Upper lobe of left lung (tissue), 6 donors: Measurements from ENCODE around the gene WDR41. TPM values are rescaled to one million over a fixed set of nuclear protein-coding genes. Genes with fewer than 3 reads are reported as not detected.

Experiments
- ATAC-seq, 2 donors: fragments of 200-7000 bp; cut with Tn5 transposase; one replicate each; pipeline ENCODE4 v1.9.1; 2022; ENCODE audit warnings: mild to moderate bottlenecking in 2 of 2, moderate library complexity in 2 of 2; ENCODE audit not compliant: low FRiP score in 2 of 2
- DNase-seq, 2 donors: peaks; one replicate each; pipeline ENCODE4 v3.0.0-alpha.2; 2019 to 2020
- H3K27ac ChIP-seq, 4 donors: fragments of 200-600 bp; sonication (generic); one replicate each; pipeline ENCODE4 v1.5.1; 2016 to 2019
- H3K27me3 ChIP-seq, 4 donors: fragments of 200-600 bp; sonication (generic); one replicate each; pipeline ENCODE4 v1.5.1; 2017 to 2019
- H3K36me3 ChIP-seq, 4 donors: fragments of 200-600 bp; sonication (generic); one replicate each; pipeline ENCODE4 v1.5.1; 2016 to 2019
- H3K4me1 ChIP-seq, 4 donors: fragments of 200-600 bp; sonication (generic); one replicate each; pipeline ENCODE4 v1.5.1; 2018 to 2019
- H3K4me3 ChIP-seq, 4 donors: fragments of 200-600 bp; sonication (generic); one replicate each; pipeline ENCODE4 v1.5.1; 2017 to 2019; ENCODE audit warnings: mild to moderate bottlenecking in 2 of 4, moderate library complexity in 1 of 4
- H3K9me3 ChIP-seq, 4 donors: fragments of 200-600 bp; sonication (generic); one replicate each; pipeline ENCODE4 v1.5.1; 2018 to 2019
- EP300 ChIP-seq, 4 donors: sonication (generic); formaldehyde crosslinking; IDR thresholded peaks; one replicate each; pipeline ENCODE4 v1.5.1; 2017; ENCODE audit warnings: antibody characterized with exemption in 4 of 4, control low read depth in 2 of 4
- POLR2A ChIP-seq, 4 donors: fragments of 450-650 bp; IDR thresholded peaks; one replicate each; pipeline ENCODE4 v1.5.1; 2016 to 2017; ENCODE audit warnings: antibody characterized with exemption in 4 of 4, mild to moderate bottlenecking in 2 of 4
- POLR2AphosphoS5 ChIP-seq, 2 donors: sonication (generic); formaldehyde crosslinking; IDR thresholded peaks; one replicate each; pipeline ENCODE4 v1.5.1; 2017; ENCODE audit warnings: antibody characterized with exemption in 2 of 2
- WGBS, 2 donors: methylation state at CpG; one replicate each; pipeline ENCODE4 v1.1.5; 2017 to 2018; 5-methylcytosine and 5-hydroxymethylcytosine counted together
- total RNA-seq, 6 donors: library from RNA; depleted of rRNA in 4 of 6; stranded (reverse); fragments of >200 nt in 4 of 6; gene quantifications; one replicate each; pipeline versions ENCODE4 v1.1.0 to v1.2.1, GENCODE V29; 2016 to 2021
- TF ChIP-seq, protein P1 (sequence below), 6 experiments: fragments of 450-650 bp in 4 of 6; fragments of 200-600 bp in 2 of 6; sonication (generic) in 2 of 6; IDR thresholded peaks; one replicate each; pipeline ENCODE4 v1.5.1; 2016 to 2019; ENCODE audit warnings: antibody characterized with exemption in 6 of 6
- donor health status: DM: no; HTN: no; CAD: no; lungs with moderate emphysema.
- donor health status: DM: no; HTN: yes; CAD: no; lungs with severe emphysema.

The WDR41 gene
- total RNA-seq, 6 donors from 2014 or later: 13.9 to 69.9 (median 36.6) TPM

DNA sequence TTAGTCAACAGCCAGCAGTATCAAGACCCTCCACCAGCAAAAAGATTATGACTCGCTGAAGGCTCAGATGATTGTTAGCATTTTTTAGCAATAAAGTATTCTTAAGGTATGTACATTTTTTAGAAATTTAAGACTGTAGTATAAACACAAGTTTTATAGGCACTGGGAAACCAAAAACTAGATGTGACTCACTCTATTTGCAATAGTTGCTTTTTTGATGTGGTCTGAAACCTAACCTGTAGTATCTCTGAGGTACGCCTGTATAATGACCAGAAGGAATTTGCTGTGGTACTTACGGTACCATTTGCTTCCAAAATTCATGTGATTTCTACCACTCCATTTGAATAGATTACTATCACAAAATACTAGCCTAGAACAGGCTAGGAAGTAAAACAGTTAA lies 60.8 kb downstream of the WDR41 start:
- no peak overlapping the region for H3K4me3 ChIP-seq
- TF ChIP-seq EP300 (IDR thresholded peaks at IDR 0.05) (no peak), POLR2A (IDR thresholded peaks at IDR 0.05) (no peak), POLR2AphosphoS5 (IDR thresholded peaks at IDR 0.05) (no peak)
- TF ChIP-seq, protein P1, sequence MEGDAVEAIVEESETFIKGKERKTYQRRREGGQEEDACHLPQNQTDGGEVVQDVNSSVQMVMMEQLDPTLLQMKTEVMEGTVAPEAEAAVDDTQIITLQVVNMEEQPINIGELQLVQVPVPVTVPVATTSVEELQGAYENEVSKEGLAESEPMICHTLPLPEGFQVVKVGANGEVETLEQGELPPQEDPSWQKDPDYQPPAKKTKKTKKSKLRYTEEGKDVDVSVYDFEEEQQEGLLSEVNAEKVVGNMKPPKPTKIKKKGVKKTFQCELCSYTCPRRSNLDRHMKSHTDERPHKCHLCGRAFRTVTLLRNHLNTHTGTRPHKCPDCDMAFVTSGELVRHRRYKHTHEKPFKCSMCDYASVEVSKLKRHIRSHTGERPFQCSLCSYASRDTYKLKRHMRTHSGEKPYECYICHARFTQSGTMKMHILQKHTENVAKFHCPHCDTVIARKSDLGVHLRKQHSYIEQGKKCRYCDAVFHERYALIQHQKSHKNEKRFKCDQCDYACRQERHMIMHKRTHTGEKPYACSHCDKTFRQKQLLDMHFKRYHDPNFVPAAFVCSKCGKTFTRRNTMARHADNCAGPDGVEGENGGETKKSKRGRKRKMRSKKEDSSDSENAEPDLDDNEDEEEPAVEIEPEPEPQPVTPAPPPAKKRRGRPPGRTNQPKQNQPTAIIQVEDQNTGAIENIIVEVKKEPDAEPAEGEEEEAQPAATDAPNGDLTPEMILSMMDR (IDR thresholded peaks at IDR 0.05): no peak
- no peaks in the 10 kb centered on the region for H3K9me3 ChIP-seq
- 91 to 93% methylated on average over 3 of the region's 3 CpGs for WGBS, 2 donors
- no peaks in the 10 kb centered on the region for H3K27me3 ChIP-seq
- ATAC-seq (no peak), DNase-seq (no peak)
- H3K36me3 ChIP-seq: peaks cover 0 to 69% (median 15%) of the 10 kb centered on the region in 4 donors
- no peak overlapping the region for H3K27ac ChIP-seq
- H3K4me1 ChIP-seq: peaks cover 0 to 6% (median 0%) of the 10 kb centered on the region in 4 donors

DNA sequence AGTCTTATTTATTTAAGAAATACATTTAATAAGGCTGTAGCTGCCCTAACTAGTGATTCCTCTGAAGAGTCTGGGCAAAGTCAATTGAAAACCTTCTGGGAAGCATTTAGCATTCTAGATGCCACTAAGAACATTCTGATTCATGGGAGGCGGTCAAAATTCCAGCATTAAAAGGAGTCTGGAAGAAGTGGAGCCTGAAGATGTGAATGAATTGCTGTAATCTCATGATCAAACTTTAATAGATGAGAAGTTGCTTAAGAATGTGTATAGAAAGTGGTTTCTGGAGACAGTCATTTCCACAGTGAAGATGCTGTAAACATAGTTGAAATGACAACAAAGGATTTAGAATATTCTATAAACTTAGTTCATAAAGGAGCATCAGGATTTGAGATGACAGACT lies 61.4 kb downstream of the WDR41 start:
- Histone ChIP-seq H3K36me3 (peaks cover 0 to 66% (median 12%) of the 10 kb centered on the region in 4 donors), H3K27ac (no peak overlapping the region)
- WGBS, 2 donors: 88 to 96% methylated on average over 1 of the region's 1 CpG

DNA sequence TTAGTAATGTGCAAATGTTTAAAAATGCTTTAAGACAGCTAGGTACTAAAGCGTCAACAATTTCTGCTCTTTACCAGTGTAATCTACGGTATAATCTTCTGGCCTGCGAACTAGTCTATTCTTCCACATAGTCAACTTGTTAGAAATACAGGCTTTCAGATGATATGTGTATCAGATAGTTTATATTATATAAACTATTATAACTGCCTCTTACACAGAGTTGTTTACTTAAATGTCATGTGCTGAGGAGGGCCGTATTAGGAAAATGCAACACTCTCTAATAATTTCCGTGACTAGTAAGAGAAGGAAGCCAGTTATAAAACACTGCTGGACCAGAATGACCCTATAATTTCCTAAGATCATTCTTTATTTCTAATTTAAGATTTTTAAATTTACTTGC lies 63.6 kb downstream of the WDR41 start:
- TF ChIP-seq, protein P1 (IDR thresholded peaks at IDR 0.05): no peak
- TF ChIP-seq POLR2A (IDR thresholded peaks at IDR 0.05) (no peak), EP300 (IDR thresholded peaks at IDR 0.05) (no peak), POLR2AphosphoS5 (IDR thresholded peaks at IDR 0.05) (no peak)
- Histone ChIP-seq H3K27ac (no peak overlapping the region), H3K4me3 (no peak overlapping the region), H3K4me1 (peaks cover 0 to 7% (median 0%) of the 10 kb centered on the region in 4 donors), H3K27me3 (no peaks in the 10 kb centered on the region), H3K36me3 (peaks cover 0 to 52% (median 7%) of the 10 kb centered on the region in 4 donors), H3K9me3 (no peaks in the 10 kb centered on the region)
- 65 to 68% methylated on average over 5 of the region's 5 CpGs for WGBS, 2 donors
- ATAC-seq (no peak), DNase-seq (no peak)

More for the DNA sequence above, 61.4 kb downstream of the WDR41 start:
- peaks cover 0 to 7% (median 0%) of the 10 kb centered on the region in 4 donors for H3K4me1 ChIP-seq
- DNase-seq (no peak), ATAC-seq (no peak)
- no peak overlapping the region for H3K4me3 ChIP-seq
- H3K27me3 ChIP-seq: no peaks in the 10 kb centered on the region
- H3K9me3 ChIP-seq: no peaks in the 10 kb centered on the region
- TF ChIP-seq, protein P1 (IDR thresholded peaks at IDR 0.05): no peak
- TF ChIP-seq POLR2AphosphoS5 (IDR thresholded peaks at IDR 0.05): no peak
- no peak for TF ChIP-seq EP300 (IDR thresholded peaks at IDR 0.05)
- TF ChIP-seq POLR2A (IDR thresholded peaks at IDR 0.05): no peak

DNA sequence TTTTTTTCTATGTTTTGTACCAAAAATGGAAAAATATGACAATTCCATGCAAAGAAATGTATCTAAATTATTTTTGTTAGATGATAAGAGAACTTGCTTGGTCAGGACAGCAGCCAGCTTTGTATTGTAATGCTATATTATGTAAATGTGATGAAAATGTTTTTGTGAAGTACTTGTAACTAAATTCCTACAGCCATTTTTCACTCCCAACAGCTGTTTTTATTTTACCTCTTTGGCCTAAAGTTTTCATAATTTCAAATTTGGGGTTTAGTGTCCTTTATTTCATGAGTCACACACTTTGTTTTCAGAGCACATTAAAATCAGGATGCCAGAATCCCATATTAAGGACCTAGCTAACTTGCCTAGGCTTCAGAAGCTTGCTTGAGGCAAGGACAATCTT lies 64.1 kb downstream of the WDR41 start:
- no peak for DNase-seq
- Histone ChIP-seq H3K4me3 (no peak overlapping the region), H3K9me3 (no peaks in the 10 kb centered on the region), H3K27ac (no peak overlapping the region), H3K36me3 (peaks cover 0 to 47% (median 6%) of the 10 kb centered on the region in 4 donors), H3K27me3 (no peaks in the 10 kb centered on the region), H3K4me1 (peaks cover 0 to 7% (median 0%) of the 10 kb centered on the region in 4 donors)
- TF ChIP-seq, protein P1 (IDR thresholded peaks at IDR 0.05): no peak
- no peak for TF ChIP-seq POLR2A (IDR thresholded peaks at IDR 0.05)
- ATAC-seq: peak in 1 of 2 donors; percentile 25

DNA sequence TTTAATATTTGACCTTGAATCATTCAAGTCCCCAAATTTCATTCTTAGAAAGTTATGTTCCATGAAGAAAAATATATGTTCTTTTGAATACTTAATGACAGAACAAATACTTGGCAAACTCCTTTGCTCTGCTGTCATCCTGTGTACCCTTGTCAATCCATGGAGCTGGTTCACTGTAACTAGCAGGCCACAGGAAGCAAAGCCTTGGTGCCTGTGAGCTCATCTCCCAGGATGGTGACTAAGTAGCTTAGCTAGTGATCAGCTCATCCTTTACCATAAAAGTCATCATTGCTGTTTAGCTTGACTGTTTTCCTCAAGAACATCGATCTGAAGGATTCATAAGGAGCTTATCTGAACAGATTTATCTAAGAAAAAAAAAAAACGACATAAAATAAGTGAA lies 65.4 kb downstream of the WDR41 start:
- Histone ChIP-seq H3K4me1 (peaks cover 0 to 7% (median 0%) of the 10 kb centered on the region in 4 donors), H3K4me3 (no peak overlapping the region), H3K27ac (no peak overlapping the region), H3K36me3 (peaks cover 0 to 33% (median 3%) of the 10 kb centered on the region in 4 donors), H3K9me3 (no peaks in the 10 kb centered on the region), H3K27me3 (no peaks in the 10 kb centered on the region)
- WGBS, 2 donors: 73 to 82% methylated on average over 2 of the region's 2 CpGs
- no peak for TF ChIP-seq POLR2AphosphoS5 (IDR thresholded peaks at IDR 0.05)
- no peak for TF ChIP-seq EP300 (IDR thresholded peaks at IDR 0.05)
- TF ChIP-seq, protein P1 (IDR thresholded peaks at IDR 0.05): no peak
- TF ChIP-seq POLR2A (IDR thresholded peaks at IDR 0.05): no peak
- ATAC-seq: peak in 1 of 2 donors; percentile 55
- DNase-seq: no peak
